ENCODE results near the gene TIMM17B.
"Not testable (repeated sequence)": the region's sequence is repeated elsewhere in the genome, so short reads cannot be mapped to it uniquely, and the experiment has no call there.

TIMM17B gene

GRCh38 chrX:48853494-48853893, 44.1 kb downstream of the TIMM17B start:
- CTCF ChIA-PET, H3K4me3 Mint-ChIP-seq, H3K9me3 Mint-ChIP-seq, H3K27ac Mint-ChIP-seq, H3K36me3 Mint-ChIP-seq, DNase-seq: not testable (repeated sequence)
- peaks cover 12% of the 10 kb centered on the region for H3K4me1 Mint-ChIP-seq
- H3K27me3 Mint-ChIP-seq = peaks cover 29% of the 10 kb centered on the region

GRCh38 chrX:48852857-48853256, 44.7 kb downstream of the TIMM17B start:
- DNase-seq = no peak
- H3K9me3 Mint-ChIP-seq = no peaks in the 10 kb centered on the region
- H3K27me3 Mint-ChIP-seq = peaks cover 29% of the 10 kb centered on the region
- CTCF ChIA-PET = interaction anchor here (0.7 kb wide), 1 partner anchor 205 kb away, joined by 3 read pairs; no protein-coding TSS in a partner anchor
- no peaks in the 10 kb centered on the region for H3K36me3 Mint-ChIP-seq
- H3K4me1 Mint-ChIP-seq = peaks cover 12% of the 10 kb centered on the region
- H3K27ac Mint-ChIP-seq = no peak overlapping the region
- no peak overlapping the region for H3K4me3 Mint-ChIP-seq

- DNase-seq = no peak
- no peaks in the 10 kb centered on the region for H3K36me3 Mint-ChIP-seq
- H3K27ac Mint-ChIP-seq = no peak overlapping the region
- H3K27me3 Mint-ChIP-seq = peaks cover 13% of the 10 kb centered on the region
- H3K4me3 Mint-ChIP-seq = no peak overlapping the region
- CTCF ChIA-PET = no interaction called here
- no peaks in the 10 kb centered on the region for H3K9me3 Mint-ChIP-seq
- peaks cover 8% of the 10 kb centered on the region for H3K4me1 Mint-ChIP-seq
Observed at GRCh38 chrX:48848847-48849246, 48.7 kb downstream of the TIMM17B start.
